Measurements from ENCODE around the gene ALDH18A1.

DNA sequence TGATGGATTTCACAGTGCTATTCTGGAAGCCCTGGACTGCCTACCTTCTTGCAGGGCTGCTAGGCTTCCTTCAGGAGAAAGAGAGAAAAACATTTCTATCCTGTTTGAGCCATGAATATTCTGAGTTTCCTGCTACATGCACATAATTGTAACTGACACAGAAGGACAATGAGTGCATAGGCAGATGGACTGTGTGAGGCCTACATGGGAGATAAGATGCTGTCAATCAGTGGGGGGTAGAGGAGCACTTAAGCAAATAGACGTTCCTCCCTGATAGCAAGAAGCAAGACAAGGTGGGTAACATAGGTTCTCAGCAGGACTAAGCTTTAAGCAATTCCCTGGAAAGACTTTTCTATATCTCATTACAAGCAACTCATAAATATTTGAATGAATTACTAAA, 11.6 kb downstream of the ALDH18A1 start:
- TF ChIP-seq, protein P1, sequence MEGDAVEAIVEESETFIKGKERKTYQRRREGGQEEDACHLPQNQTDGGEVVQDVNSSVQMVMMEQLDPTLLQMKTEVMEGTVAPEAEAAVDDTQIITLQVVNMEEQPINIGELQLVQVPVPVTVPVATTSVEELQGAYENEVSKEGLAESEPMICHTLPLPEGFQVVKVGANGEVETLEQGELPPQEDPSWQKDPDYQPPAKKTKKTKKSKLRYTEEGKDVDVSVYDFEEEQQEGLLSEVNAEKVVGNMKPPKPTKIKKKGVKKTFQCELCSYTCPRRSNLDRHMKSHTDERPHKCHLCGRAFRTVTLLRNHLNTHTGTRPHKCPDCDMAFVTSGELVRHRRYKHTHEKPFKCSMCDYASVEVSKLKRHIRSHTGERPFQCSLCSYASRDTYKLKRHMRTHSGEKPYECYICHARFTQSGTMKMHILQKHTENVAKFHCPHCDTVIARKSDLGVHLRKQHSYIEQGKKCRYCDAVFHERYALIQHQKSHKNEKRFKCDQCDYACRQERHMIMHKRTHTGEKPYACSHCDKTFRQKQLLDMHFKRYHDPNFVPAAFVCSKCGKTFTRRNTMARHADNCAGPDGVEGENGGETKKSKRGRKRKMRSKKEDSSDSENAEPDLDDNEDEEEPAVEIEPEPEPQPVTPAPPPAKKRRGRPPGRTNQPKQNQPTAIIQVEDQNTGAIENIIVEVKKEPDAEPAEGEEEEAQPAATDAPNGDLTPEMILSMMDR (conservative IDR thresholded peaks at IDR 0.05 in 1 of 2, IDR thresholded peaks at IDR 0.05 in 1 of 2; ENCODE audit: extremely low read depth in 1 of 2, insufficient read depth in 1 of 2, low read depth in 1 of 2, low read length in 2 of 2) = no peak
- TF ChIP-seq EZH2 (IDR thresholded peaks at IDR 0.05; ENCODE audit: borderline replicate concordance, low read length) = no peak
